B cell (primary cell): Measurements from ENCODE around the gene STRADB. TPM values are rescaled to one million over a fixed set of nuclear protein-coding genes. Genes with fewer than 3 reads are reported as not detected.

ENCODE experiments used
- ATAC-seq: fragments of 200-7000 bp; cut with Tn5 transposase; one replicate; pipeline ENCODE4 v1.10.0; 2021; ENCODE audit warnings: low read depth, mild to moderate bottlenecking, moderate number of reproducible peaks, moderate library complexity
- CTCF ChIA-PET: fragments of 350-600 bp; sonication (Branson Sonifier 250); formaldehyde crosslinking; loops from one replicate; lab custom pipeline; 2021; ENCODE audit warnings: antibody characterized with exemption, inconsistent platforms; lab: Charles Lee
- POLR2A ChIA-PET: fragments of 350-600 bp; sonication (Branson Sonifier 250); formaldehyde crosslinking; loops from one replicate; lab custom pipeline; 2021; ENCODE audit warnings: antibody characterized with exemption; lab: Charles Lee
- DNase-seq: peaks from one replicate; pipeline ENCODE4 v3.0.0; 2013
- H2AFZ ChIP-seq: 2 replicates; pipeline ENCODE4 v1.6.1; 2012; ENCODE audit warnings: mild to moderate bottlenecking, low read depth, low read length; ENCODE audit not compliant: insufficient read depth, poor library complexity, severe bottlenecking
- H3K27ac ChIP-seq, 2 donors: 1 replicate in 1 of 2; 2 replicates in 1 of 2; pipeline ENCODE4 v1.5.1; 2012 to 2013; ENCODE audit warnings: low read length in 2 of 2, mild to moderate bottlenecking in 2 of 2, moderate library complexity in 1 of 2
- H3K27me3 ChIP-seq, 4 experiments: fragments of 200-600 bp in 1 of 4; sonication (generic) in 1 of 4; replicated peaks in 1 of 4; 1 replicate in 2 of 4; 2 replicates in 2 of 4; pipeline versions ENCODE4 v1.6.1 to v1.7.0; 2013 to 2016; ENCODE audit warnings: low read length in 3 of 4, mild to moderate bottlenecking in 2 of 4, mixed read lengths in 1 of 4, moderate library complexity in 1 of 4; ENCODE audit not compliant: insufficient read depth in 4 of 4, control insufficient read depth in 3 of 4; ENCODE audit errors: control extremely low read depth in 1 of 4
- H3K36me3 ChIP-seq, 2 experiments: replicated peaks in 1 of 2; 1 replicate in 1 of 2; 2 replicates in 1 of 2; pipeline versions ENCODE4 v1.6.1 to v1.7.1; 2013; ENCODE audit warnings: low read length in 1 of 2; ENCODE audit not compliant: insufficient read depth in 2 of 2, control insufficient read depth in 1 of 2; ENCODE audit errors: control extremely low read depth in 1 of 2, extremely low read depth in 1 of 2
- H3K4me1 ChIP-seq, 2 donors: fragments of 200-600 bp in 1 of 2; sonication (generic) in 1 of 2; 1 replicate in 1 of 2; 2 replicates in 1 of 2; pipeline versions ENCODE4 v1.5.1 to v1.6.1; 2013 to 2017; ENCODE audit warnings: low read length in 2 of 2; ENCODE audit not compliant: control insufficient read depth in 2 of 2, insufficient read depth in 2 of 2
- H3K4me2 ChIP-seq: replicated peaks from 2 replicates; pipeline ENCODE3; 2012; ENCODE audit warnings: mild to moderate bottlenecking, low read depth, low read length; ENCODE audit not compliant: poor library complexity, severe bottlenecking
- H3K4me3 ChIP-seq, 5 experiments: fragments of 200-600 bp in 1 of 5; sonication (generic) in 1 of 5; 1 replicate in 3 of 5; 2 replicates in 2 of 5; pipeline versions ENCODE4 v1.5.1 to v1.7.0; 2011 to 2016; ENCODE audit warnings: low read length in 4 of 5, mild to moderate bottlenecking in 4 of 5, low read depth in 2 of 5, control low read depth in 1 of 5, moderate library complexity in 1 of 5; ENCODE audit not compliant: insufficient read depth in 1 of 5; ENCODE audit errors: control extremely low read depth in 1 of 5, extremely low read depth in 1 of 5
- H3K79me2 ChIP-seq: fragments of 200-600 bp; sonication (generic); one replicate; pipeline ENCODE4 v1.6.0; 2016; ENCODE audit warnings: low read length; ENCODE audit not compliant: control insufficient read depth, insufficient read depth
- H3K9ac ChIP-seq: fragments of 200-600 bp; sonication (generic); 2 replicates; pipeline ENCODE4 v1.6.1; 2017; ENCODE audit warnings: mild to moderate bottlenecking, low read length, moderate library complexity
- H3K9me3 ChIP-seq, 3 donors: one replicate each; pipeline versions ENCODE4 v1.6.1 to v1.7.1; 2013; ENCODE audit warnings: low read length in 2 of 3; ENCODE audit not compliant: control insufficient read depth in 2 of 3, insufficient read depth in 1 of 3; ENCODE audit errors: control extremely low read depth in 1 of 3
- H4K20me1 ChIP-seq: 2 replicates; pipeline ENCODE4 v1.6.0; 2012; ENCODE audit warnings: mild to moderate bottlenecking, low read length; ENCODE audit not compliant: insufficient read depth, control insufficient read depth, poor library complexity, severe bottlenecking
- H3K27ac Mint-ChIP-seq: one replicate; pipeline ENCODE4 v1.8.0; 2021; ENCODE audit warnings: mixed read lengths
- H3K27me3 Mint-ChIP-seq: one replicate; pipeline ENCODE4 v1.8.0; 2021; ENCODE audit warnings: mixed read lengths
- H3K4me1 Mint-ChIP-seq: one replicate; pipeline ENCODE4 v1.8.0; 2021; ENCODE audit warnings: mixed read lengths
- H3K4me3 Mint-ChIP-seq: one replicate; pipeline ENCODE4 v1.8.0; 2021; ENCODE audit warnings: mixed read lengths
- H3K9me3 Mint-ChIP-seq: one replicate; pipeline ENCODE4 v1.8.0; 2022; ENCODE audit warnings: mixed read lengths; ENCODE audit not compliant: insufficient read depth
- EZH2 ChIP-seq: IDR thresholded peaks from 2 replicates; pipeline ENCODE4 v1.6.1; 2012; ENCODE audit warnings: borderline replicate concordance, low read depth, mild to moderate bottlenecking, moderate library complexity, low read length; ENCODE audit not compliant: insufficient read depth, poor library complexity, severe bottlenecking
- WGBS: methylation state at CpG from one replicate; pipeline ENCODE4 v1.1.5; 2013; ENCODE audit warnings: missing lambda C conversion rate; ENCODE audit not compliant: insufficient coverage; 5-methylcytosine and 5-hydroxymethylcytosine counted together
- intact Hi-C: fragments of 100-400 bp; cut with micrococcal nuclease; formaldehyde crosslinking; loops from one replicate; pipeline ENCODE4 v1.10.0; 2022
- polyA plus RNA-seq: library from polyadenylated mRNA; depleted of rRNA; stranded (reverse); fragments of >200 nt; gene quantifications from 2 replicates; pipeline ENCODE4 v1.2.3, GENCODE V29; 2012
- total RNA-seq, 2 donors: library from RNA; stranded (reverse); fragments of 120-200 nt in 1 of 2; gene quantifications; 1 replicate in 1 of 2; 2 replicates in 1 of 2; pipeline versions ENCODE4 v1.2.3 to v1.2.4, GENCODE V29; 2013 to 2022
- TF ChIP-seq, protein P1 (sequence below): fragments of 200-600 bp; IDR thresholded peaks from one replicate; pipeline ENCODE4 v1.8.0; 2022; ENCODE audit warnings: antibody characterized with exemption, mild to moderate bottlenecking

The STRADB gene
- total and polyA plus RNA-seq, 2 donors (not counting 1 experiment from before 2014, with no cell fraction given), result 17.2 to 17.5 TPM

DNA sequence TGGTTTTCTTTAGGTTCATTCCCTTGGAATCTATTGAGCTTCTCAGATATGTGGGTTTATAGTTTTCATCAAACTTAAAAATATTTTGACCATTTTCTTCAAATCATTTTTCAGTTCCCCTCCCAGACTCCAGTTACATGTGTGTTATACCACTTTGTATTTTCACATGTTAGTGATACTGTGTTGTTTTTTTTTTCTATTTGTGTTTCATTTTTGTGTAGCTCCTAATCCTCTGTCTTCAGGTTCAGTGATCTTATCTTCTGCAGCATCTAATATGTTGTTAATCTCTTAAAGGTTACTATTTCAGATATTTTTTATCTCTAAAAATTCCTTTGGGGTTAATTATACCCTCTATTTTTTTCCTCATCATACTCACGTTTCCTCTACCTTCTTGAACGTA, 51.2 kb downstream of the STRADB start:
- CTCF ChIA-PET, result no interaction called here
- no peak for DNase-seq
- POLR2A ChIA-PET, result no interaction called here
- no peak for ATAC-seq
- no peak overlapping the region for H3K9ac ChIP-seq
- peaks cover 4 to 12% (median 8%) of the 10 kb centered on the region in 3 donors for H3K9me3 ChIP-seq
- Mint-ChIP-seq H3K4me3 (no peak overlapping the region), H3K9me3 (peaks cover 9% of the 10 kb centered on the region), H3K4me1 (no peaks in the 10 kb centered on the region), H3K27ac (no peak overlapping the region), H3K27me3 (peaks cover 10% of the 10 kb centered on the region)
- no peak overlapping the region for H3K27ac ChIP-seq
- no peaks in the 10 kb centered on the region for H3K36me3 ChIP-seq
- H4K20me1 ChIP-seq, result no peaks in the 10 kb centered on the region
- WGBS, result no CpG with 5 or more reads among the region's 2 CpGs
- no peak overlapping the region for H3K4me3 ChIP-seq
- TF ChIP-seq, protein P1, sequence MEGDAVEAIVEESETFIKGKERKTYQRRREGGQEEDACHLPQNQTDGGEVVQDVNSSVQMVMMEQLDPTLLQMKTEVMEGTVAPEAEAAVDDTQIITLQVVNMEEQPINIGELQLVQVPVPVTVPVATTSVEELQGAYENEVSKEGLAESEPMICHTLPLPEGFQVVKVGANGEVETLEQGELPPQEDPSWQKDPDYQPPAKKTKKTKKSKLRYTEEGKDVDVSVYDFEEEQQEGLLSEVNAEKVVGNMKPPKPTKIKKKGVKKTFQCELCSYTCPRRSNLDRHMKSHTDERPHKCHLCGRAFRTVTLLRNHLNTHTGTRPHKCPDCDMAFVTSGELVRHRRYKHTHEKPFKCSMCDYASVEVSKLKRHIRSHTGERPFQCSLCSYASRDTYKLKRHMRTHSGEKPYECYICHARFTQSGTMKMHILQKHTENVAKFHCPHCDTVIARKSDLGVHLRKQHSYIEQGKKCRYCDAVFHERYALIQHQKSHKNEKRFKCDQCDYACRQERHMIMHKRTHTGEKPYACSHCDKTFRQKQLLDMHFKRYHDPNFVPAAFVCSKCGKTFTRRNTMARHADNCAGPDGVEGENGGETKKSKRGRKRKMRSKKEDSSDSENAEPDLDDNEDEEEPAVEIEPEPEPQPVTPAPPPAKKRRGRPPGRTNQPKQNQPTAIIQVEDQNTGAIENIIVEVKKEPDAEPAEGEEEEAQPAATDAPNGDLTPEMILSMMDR, result no peak
- no peak for TF ChIP-seq EZH2
- no peak overlapping the region for H2AFZ ChIP-seq
- intact Hi-C loops, result no loop called here
- no peak overlapping the region for H3K4me2 ChIP-seq
- H3K4me1 ChIP-seq, result no peaks in the 10 kb centered on the region
- H3K79me2 ChIP-seq, result no peaks in the 10 kb centered on the region
- no peaks in the 10 kb centered on the region for H3K27me3 ChIP-seq

DNA sequence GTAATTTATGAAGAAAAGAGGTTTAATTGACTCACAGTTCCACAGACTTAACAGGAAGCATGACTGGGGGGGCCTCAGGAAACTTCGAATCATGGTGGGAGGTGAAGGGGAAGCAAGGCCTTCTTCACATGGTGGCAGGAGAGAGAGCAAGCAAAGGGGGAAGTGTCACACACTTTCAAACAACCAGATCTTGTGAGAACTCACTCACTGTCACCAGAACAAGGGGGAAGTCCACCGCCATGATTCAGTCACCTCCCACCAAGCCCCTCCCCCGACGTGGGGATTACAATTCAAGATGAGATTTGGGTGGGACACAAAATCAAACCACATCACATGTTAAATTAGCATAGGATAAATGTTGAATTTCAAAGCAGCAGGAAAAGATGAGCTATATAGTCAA, 56.2 kb downstream of the STRADB start:
- Histone ChIP-seq H3K27me3 (no peaks in the 10 kb centered on the region), H3K9me3 (peaks cover 2 to 8% (median 7%) of the 10 kb centered on the region in 3 donors), H3K27ac (no peak overlapping the region), H3K4me2 (no peak overlapping the region), H3K9ac (no peak overlapping the region), H4K20me1 (no peaks in the 10 kb centered on the region), H3K4me1 (no peaks in the 10 kb centered on the region), H3K36me3 (no peaks in the 10 kb centered on the region), H3K4me3 (no peak overlapping the region), H3K79me2 (no peaks in the 10 kb centered on the region), H2AFZ (no peak overlapping the region)
- Mint-ChIP-seq H3K27ac (no peak overlapping the region), H3K4me1 (no peaks in the 10 kb centered on the region), H3K4me3 (no peak overlapping the region), H3K9me3 (peaks cover 4% of the 10 kb centered on the region), H3K27me3 (peaks cover 4% of the 10 kb centered on the region)
- ChIA-PET CTCF (no interaction called here), POLR2A (no interaction called here)
- intact Hi-C loops, result no loop called here
- no peak for TF ChIP-seq EZH2
- TF ChIP-seq, protein P1, result no peak
- no peak for ATAC-seq
- no peak for DNase-seq
- no CpG with 5 or more reads among the region's 4 CpGs for WGBS
